HG03135 (cell line): ENCODE data around the gene PLD1.
A peak's percentile ranks its signal among the peaks of the same experiment; 100 is the strongest.

Source experiments
- ATAC-seq: cut with Tn5 transposase; IDR thresholded peaks from one replicate; pipeline ENCODE4 v1.9.1; 2021; ENCODE audit warnings: mild to moderate bottlenecking, moderate library complexity; ENCODE audit not compliant: unreplicated experiment

PLD1 gene

DNA sequence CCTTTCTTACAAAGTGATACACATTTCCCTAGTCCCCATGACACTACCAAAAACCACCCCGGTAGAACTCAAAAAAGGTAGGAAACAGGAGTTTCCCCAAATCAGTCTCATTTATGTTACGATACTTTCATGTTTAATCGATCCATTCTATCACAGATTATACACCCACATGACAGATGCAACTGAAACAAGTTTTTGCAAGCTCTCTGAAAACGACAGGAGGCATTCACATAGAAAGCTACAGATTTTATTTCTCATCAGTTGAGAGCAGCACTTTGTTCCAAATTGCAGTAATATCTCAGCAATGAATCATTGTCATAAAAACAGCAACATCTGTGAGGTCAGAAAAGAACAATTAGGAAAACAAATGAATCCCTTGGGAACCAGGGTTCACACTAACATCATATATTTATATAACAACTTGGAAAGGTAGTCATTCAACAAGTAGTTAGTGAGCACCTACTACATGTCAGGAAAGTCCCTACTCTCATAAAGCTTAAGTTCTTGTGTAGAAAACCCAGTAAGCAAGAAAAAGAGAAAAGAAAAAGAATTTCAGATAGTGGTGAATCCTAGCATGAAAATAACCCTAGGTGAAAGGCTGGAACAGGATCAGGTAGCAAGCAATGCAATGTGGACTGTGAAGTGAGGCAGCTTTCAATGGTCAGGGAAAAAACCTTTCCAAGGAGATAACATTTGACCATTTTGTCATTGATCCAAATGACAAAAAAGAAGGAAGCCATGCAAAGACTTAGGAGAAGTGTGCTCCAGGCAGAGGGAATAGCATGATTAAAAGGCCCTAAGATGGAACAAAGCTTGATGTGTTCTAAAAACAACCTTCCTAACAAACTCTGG is 8.3 kb downstream of the PLD1 start:
- ATAC-seq, result no peak

DNA sequence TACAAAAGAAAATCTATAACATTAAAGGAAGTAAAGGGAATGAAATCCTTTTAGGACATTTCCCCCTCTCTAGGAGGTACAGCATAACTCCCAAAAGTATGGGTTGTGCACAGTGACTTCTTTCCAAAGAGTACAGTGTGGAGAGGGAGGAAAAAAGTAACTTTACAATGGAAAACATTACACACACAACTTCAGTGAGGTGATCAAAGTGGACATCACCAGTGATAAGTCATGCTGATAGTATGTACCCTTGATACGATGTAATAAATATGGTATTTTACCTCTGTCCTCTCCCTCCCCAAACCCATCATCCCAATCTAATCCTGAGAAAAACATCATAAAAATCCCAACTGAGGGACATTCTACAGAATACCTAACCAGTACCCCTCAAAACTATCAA is 10.8 kb downstream of the PLD1 start:
- no peak for ATAC-seq

DNA sequence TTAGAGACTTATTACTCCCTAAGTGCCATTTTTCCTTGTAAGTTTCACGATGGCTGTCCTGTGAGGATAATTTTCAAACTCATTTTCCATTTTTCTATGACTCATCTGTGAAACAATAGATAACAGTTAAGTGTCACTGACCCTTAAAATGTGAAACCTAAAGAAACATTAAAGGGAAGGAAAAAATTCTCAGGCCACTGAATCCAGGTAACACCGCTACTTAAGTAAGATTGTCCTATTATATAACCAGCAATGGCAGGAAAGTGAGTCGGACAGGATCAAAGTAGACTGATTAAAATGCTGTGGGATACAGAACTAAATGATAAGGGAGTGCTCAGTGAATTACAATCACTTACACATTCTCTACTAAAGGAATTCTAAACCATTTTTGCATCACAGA is 12.4 kb downstream of the PLD1 start:
- no peak for ATAC-seq

DNA sequence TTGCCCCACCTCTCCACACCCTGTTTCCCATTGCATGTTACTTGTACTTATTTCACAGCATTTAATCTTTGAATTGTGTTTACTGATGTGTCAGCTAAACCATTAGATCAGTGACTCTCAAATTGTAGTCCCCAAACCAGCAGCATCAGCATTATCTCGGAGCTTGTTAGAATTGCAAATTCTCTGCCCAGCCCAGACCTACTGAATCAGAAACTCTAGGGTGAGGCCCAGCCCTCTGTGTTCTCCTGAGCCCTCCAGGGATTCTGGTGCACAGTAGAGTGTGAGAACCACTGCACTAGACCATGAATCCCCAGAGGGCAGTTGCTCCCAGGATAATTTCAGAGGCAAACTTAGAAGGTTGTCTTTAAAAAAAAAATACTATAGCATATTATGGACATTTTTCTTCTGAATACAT is 13.0 kb downstream of the PLD1 start:
- peak; percentile 65 for ATAC-seq

DNA sequence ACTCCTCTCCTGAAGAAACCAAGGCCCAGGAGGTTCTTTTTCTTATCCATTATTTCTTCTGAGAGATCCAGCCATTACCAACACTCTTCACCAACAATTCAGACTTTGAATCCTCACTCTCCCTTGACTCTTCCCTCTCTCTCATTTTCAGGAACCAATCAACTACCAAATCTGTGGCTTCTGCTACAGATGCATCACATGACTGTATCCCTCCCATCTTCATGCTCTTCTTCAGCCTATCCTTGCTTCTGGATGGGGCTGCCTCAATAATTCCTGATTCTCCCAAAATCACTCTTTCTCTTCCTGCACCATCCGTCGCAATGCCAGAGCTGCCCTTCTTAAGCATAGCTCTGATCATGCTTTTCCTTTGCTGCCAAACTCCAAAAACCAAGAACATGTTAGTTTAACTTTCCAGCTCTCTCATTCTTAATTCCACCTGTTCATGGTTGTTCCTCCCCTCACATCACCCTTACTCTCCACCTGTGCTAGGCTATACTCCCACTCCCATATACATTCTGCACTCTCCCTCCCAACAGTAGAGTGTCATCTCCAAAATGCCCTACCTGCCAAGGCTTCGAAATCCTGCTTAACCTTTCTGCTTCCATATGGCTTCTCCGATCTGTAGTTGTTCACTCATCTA is 13.5 kb downstream of the PLD1 start:
- no peak for ATAC-seq

DNA sequence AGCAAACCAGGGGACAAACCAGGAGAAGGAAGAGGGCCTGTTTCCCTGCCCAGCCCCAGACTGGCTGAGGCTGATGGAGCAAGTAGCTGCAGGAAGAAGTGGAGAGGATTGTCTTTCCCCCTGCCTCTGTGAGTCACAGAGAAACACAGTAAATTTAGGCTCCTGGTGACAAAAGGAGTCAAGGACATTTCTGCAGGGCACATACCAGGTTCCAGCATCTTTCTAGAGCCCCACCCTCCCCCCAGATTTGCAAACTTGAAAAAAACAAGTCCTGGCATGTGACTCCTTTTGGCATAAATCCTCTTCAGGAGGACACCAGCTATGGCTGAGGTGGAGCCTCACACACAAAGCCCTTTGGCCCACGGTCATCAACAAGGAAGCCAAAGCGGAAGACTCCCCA is 17.8 kb downstream of the PLD1 start:
- ATAC-seq, result no peak

DNA sequence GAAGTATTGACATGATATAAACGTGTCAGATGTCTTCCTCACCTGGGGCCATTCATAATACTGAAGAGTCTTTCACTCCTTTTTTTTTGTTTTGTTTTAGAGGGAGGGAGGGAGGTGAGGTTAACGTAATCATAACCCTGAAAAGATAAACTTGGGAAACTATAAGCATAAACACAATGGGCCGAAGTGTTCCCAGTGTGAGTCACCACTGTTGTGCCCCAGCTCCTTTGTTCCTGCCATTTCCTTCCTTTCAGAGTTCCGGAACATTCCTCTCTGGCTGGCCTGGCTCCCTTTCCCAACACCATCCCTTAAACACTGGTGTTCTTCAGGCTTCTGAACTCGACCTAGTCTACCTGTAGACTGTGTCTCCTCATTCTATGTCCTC is 18.6 kb downstream of the PLD1 start:
- no peak for ATAC-seq

DNA sequence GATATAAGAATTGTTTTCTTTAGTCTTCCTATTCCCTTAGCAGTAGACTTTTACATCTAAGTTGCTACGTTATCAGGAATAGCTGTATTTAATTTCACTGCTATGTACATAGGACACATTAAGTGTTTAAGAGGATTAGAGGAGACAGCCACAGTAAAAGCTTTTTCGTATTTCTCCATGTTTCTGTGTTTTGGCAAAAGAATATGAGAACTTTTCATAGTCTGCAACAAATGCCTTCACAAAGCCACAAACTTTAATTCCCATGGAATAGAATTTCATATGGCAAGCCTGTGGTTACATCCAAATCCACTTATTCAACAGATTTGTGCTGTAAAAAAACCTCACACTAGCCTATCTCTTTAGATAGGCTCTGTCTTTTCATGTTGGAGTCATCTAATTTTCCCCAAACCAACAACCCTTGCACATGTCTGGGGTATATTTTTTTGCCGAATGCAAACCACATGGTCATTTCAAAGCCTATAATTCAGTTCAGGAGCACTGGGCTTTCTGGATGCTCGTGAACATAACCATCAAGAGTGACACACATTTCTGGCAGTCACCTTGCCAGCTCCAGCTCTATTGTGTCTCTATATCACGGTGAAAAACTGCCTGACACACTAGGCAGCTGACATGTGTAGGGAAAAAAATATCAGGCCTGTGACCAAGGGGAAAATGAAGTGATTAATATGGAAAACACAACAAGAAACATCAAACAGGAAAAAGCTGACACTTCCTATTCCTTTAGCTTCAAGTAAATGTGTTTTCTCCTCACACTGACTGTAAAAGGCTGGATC is 19.2 kb downstream of the PLD1 start:
- no peak for ATAC-seq

DNA sequence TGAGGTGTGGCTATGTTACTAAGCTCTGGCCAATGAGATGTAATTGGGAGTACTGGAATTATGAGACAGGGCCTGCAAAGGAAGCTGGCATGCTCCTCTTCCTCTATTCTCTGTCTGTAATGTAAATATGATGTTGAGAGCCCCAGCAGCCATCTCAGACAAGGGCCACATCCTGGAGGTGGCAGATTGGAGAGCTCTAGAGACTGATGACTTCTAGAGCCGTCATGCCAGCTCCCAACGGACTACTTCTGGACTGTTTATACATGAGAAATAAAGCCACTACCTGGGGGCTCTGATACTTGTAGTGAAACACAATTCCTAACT is 19.7 kb downstream of the PLD1 start:
- ATAC-seq, result no peak

DNA sequence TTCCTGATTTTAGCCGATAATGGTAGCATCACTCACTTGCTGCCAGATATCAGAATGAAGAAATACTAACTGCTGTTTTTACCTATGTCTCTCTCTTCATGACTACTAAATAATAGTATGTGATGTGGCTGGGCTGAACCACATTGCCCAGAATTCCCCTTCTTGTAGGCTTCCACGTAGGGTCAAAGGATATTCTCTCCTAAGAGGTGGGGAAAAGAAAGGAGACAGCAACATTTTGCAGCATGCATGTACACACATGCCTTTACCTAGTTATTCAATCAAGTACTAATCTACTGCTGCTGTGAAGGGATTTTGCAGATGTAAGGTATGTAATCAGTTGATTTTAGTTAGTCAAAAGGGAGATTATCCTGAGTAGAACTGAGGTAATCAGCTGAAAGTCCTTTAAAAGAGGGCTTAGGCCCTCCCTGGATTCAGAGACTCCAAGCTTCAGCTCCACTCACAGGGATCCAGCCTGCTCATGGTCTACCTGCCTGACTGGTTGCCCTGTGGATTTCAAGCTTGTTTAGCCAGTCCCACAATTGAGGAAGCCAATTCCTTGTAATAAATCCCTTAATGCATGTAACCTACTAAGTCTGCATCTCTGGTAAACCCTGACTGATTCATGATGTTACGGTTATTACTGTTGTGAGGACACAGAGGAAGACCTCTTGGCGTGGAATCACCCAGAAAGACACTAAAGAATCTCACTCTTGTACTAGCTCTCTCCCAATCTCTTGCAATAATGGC is 20.4 kb downstream of the PLD1 start:
- ATAC-seq, result no peak

DNA sequence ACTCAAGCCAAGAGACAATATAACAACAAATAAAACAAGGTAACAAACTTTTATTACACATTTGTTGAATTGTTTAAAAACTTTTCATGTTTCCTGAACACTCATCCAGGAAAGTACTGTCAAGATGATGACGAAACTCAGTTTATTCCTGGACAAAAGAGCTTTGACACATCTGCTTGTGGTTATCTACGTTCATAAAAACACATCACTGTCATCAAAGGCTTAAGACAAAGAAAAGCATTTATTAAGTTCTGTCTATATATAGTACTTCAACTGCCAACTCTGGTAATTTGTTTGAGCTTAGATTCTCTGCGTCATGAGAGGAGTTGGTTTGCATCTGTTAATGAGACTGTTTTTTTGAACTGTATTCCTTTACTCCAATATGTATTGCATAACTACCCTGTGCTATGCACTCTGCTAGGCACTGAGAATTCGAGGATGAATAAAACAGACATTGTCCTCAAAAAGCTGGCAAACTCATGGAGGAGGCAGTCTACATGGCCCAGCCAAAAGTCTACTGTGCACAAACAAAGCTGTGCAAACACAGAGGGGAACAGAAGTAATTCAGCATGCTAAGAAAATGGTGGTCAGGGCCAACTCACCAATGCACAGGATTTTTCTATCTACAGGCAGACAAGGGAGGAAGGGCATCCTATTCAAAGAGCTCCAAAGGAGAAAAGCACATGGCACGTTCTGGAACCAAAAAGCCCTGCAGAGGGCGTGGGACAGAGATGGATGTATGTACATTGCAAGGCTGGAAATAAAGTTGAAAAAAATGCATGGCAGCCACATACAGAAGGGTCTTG is 21.5 kb downstream of the PLD1 start:
- no peak for ATAC-seq

DNA sequence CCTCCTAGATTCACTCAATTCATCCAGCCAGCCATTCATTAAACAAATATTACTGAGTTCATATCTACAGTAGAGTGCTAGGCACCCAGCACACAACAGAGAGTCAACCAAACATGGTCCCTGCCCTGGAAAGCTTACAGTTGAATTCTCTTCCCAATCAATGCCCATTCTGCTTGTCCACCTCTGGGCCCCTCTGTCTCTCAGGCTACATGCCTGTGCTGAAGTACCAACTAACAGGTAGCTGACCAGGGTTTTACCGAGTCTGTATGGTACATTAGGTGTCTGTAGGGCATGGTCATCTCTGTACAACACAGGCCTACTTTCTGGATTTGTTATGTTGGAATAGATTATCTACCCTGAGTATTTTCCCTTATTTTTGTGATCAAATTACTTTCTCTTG is 23.3 kb downstream of the PLD1 start:
- no peak for ATAC-seq

DNA sequence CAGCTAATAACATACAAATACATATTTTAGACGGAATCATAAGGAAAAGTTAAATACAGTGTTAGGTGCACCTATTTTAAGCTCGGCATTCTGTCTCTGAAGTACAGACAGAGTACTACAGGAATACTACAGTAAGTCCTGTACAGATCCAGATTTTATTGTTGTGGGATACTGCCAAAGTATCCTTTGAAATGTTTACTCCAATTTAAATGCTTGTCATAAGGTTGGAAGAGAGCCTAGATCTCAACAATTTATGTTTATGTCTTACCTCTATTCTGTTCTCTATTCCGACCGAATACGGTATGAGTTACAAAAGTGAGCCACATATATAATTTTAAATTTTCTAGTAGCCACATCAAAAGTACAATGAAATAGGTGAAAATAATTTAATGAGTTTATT is 25.3 kb downstream of the PLD1 start:
- ATAC-seq, result no peak

DNA sequence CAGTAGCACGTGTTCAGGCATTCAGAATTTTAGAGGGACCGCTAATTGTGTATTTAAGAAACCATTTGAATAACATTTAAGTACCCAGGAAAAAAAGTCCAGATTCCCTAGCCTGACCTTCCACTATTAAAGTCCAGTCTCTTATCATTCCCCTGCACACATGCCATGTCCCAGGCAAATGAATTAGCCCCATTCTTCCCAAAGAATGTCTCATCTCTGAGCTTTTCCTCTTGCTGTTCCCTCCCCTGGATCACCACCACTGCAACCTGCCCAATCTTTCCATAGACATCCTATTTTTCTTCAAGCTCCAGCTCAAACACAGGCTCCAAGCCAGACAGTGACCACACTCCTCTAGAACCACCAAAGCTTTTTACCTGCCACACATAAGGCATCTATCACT is 25.9 kb downstream of the PLD1 start:
- ATAC-seq, result no peak

DNA sequence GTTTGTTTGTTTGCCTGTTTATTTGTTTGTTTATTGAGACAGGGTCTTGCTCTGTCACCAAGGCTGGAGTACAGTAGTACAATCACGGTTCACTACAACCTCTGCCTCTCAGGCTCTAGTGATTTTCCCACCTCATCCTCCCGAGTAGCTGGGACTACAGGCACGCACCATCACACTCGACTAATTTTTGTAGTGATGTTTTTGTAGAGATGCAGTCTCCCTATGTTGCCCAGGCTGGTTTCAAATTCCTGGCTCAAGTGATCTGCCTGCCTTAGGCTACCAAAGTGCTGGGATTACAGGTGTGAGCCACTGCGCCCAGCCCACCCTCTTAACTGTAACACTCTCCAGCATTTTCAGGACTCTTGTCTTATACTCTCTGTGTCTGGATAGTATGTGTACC is 26.7 kb downstream of the PLD1 start:
- no peak for ATAC-seq

DNA sequence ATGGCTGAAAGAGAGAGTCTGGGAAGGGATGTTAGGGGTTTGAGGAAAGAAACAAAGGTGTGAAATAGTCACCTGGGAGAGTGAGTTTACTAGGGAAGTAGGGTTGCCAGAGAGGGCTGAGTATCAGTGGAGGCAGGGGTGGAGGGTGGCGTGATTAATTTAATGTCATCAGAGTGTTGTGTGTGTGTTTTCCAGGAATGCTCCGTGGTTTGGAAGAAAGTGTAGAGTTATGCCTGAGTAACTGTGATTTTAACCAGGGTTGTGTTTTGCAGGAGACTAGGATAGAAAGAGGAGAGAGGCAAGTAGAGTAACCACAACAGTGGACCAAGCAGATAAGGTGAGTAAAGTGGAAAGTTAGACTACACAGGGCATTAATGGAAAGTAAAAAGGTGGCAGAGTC is 27.2 kb downstream of the PLD1 start:
- ATAC-seq, result no peak

DNA sequence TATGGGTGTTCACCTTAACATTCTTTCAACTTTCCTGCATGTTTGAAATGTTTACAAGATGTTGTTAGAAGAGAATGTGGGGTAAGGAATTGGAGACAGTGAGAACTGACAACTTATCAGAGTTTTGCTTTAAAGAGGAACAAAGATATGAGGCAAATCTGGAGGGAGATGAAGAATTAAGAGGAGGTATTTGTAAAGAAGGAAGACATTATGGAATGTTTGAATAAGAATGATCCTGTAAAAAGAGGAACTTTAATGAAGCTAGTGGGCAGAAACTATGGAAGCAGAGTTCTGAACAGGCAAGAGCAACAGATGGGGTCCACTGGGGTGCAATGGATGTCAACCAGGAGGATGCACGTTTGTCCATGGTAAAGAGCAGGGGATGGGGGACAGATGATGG is 27.7 kb downstream of the PLD1 start:
- no peak for ATAC-seq

DNA sequence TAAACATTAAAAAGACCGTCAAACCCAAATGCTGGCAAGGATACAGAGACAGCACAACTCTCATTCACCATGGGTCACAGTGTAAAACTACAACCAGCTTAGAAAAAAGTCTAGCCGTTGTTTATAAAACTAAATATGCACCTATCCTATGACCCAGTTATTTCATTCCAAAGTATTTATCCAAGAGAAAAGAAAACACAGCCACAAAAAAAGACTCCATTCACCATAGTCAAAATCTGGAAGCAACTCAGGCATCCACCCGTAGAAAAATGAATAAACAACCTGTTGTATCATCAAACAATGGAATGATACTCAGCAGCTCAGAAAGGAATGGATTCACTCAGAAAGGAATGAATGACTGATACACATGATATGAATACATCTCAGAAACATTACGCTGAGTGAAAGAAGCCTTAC is 28.6 kb downstream of the PLD1 start:
- ATAC-seq, result no peak

DNA sequence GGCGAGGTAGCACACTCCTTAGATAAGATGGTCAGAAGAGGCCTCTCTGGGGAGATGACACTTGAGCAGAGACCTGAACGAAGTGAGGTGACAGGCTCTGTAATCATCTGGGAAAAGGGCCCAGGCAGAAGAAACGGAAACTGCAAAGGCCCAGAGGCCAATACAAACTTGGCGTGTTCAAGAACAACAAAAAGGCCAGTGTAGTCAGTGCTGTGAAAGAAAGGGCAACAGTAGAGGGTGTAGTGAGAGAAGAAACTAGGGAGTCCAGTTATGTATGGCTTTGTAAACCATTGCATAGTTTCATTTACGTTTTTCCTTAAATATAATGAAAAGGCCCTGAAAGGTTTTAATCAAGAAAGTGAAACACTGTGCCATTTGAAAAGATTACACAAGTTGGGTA is 31.8 kb downstream of the PLD1 start:
- ATAC-seq, result no peak

DNA sequence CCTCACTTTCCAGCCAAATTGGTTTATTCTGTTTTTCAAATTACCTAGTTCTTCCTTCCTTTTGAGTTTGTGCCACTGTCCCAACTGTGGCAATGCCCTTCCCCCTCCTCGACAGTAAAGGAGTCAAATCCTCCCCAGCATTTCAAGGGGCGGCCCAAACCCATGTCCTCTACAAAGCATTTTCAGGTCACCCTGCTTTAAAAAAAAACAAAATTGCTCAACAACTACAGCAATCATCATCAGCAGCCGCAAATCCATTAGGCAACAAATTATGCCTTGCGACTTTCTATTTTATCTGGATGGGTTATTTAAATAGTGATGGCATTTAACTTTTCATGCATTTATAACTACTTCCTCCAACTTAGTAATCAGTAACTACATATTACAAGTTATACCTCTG is 32.7 kb downstream of the PLD1 start:
- ATAC-seq, result no peak
